ENCODE results near the gene AGBL1. TPM values are rescaled to one million over a fixed set of nuclear protein-coding genes. Genes with fewer than 3 reads are reported as not detected.

The AGBL1 gene
- total RNA-seq, 1 donor from 2014 or later: 0.76 TPM

DNA sequence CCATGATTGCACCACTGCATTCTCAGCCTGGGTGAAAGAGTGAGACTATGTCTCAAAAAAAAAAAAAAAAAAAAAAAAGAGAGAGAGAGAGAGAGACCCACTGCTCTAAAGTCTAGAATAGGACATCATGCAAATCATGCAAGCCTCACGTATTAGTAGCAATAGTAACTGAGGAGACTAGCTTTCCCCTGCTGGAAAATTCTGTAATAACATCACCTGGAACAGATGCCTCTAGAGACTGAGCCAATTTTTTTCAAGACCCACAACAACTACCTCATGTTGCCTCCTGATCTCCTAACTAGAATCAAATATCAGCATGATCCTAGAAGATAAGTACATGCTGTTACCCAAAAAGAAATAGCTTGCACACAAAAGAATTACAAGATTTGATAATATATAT, 461.9 kb downstream of the AGBL1 start:
- H3K27ac Mint-ChIP-seq (ENCODE audit: unreplicated experiment): no peak overlapping the region
- H3K4me3 Mint-ChIP-seq (ENCODE audit: unreplicated experiment): no peak overlapping the region
- DNase-seq: no peak
- TF ChIP-seq, protein P1, sequence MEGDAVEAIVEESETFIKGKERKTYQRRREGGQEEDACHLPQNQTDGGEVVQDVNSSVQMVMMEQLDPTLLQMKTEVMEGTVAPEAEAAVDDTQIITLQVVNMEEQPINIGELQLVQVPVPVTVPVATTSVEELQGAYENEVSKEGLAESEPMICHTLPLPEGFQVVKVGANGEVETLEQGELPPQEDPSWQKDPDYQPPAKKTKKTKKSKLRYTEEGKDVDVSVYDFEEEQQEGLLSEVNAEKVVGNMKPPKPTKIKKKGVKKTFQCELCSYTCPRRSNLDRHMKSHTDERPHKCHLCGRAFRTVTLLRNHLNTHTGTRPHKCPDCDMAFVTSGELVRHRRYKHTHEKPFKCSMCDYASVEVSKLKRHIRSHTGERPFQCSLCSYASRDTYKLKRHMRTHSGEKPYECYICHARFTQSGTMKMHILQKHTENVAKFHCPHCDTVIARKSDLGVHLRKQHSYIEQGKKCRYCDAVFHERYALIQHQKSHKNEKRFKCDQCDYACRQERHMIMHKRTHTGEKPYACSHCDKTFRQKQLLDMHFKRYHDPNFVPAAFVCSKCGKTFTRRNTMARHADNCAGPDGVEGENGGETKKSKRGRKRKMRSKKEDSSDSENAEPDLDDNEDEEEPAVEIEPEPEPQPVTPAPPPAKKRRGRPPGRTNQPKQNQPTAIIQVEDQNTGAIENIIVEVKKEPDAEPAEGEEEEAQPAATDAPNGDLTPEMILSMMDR (IDR thresholded peaks at IDR 0.05; ENCODE audit: partially characterized antibody, unreplicated experiment): no peak
- H3K9me3 Mint-ChIP-seq (ENCODE audit: unreplicated experiment): no peaks in the 10 kb centered on the region
- H3K36me3 Mint-ChIP-seq (ENCODE audit: unreplicated experiment): no peaks in the 10 kb centered on the region
- no peaks in the 10 kb centered on the region for H3K4me1 Mint-ChIP-seq (ENCODE audit: low read depth, unreplicated experiment)
- H3K27me3 Mint-ChIP-seq (ENCODE audit: unreplicated experiment): no peaks in the 10 kb centered on the region

- TF ChIP-seq, protein P1 (IDR thresholded peaks at IDR 0.05; ENCODE audit: partially characterized antibody, unreplicated experiment): no peak
- Mint-ChIP-seq H3K4me1 (ENCODE audit: low read depth, unreplicated experiment) (no peaks in the 10 kb centered on the region), H3K36me3 (ENCODE audit: unreplicated experiment) (no peaks in the 10 kb centered on the region), H3K27ac (ENCODE audit: unreplicated experiment) (no peak overlapping the region), H3K4me3 (ENCODE audit: unreplicated experiment) (no peak overlapping the region), H3K27me3 (ENCODE audit: unreplicated experiment) (no peaks in the 10 kb centered on the region), H3K9me3 (ENCODE audit: unreplicated experiment) (no peaks in the 10 kb centered on the region)
- DNase-seq: no peak
Observed at GRCh38 chr15:86550075-86550474, 470.4 kb downstream of the AGBL1 start.

DNA sequence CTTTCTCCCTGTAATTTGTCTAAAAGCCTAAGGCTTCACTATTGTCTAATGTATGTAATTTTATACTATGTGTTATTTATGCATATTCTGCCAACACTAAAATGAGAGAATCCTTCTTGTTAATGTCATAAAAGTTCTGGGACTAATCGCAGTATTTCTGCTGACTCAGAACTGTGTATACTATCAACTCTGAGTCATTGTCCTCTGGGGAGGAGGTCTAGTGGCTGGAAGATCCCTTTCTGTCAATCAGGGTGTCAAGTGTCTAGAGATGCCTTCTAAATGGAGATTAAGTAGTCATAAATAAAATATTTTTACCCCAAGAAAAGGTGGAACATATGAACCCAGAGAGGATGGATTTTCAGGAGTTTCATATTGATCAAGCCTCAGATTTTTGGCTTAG, 473.4 kb downstream of the AGBL1 start:
- no peak overlapping the region for H3K27ac Mint-ChIP-seq (ENCODE audit: unreplicated experiment)
- no peak for DNase-seq
- H3K27me3 Mint-ChIP-seq (ENCODE audit: unreplicated experiment): no peaks in the 10 kb centered on the region
- no peak overlapping the region for H3K4me3 Mint-ChIP-seq (ENCODE audit: unreplicated experiment)
- no peaks in the 10 kb centered on the region for H3K9me3 Mint-ChIP-seq (ENCODE audit: unreplicated experiment)
- TF ChIP-seq, protein P1 (IDR thresholded peaks at IDR 0.05; ENCODE audit: partially characterized antibody, unreplicated experiment): no peak
- H3K36me3 Mint-ChIP-seq (ENCODE audit: unreplicated experiment): no peaks in the 10 kb centered on the region
- H3K4me1 Mint-ChIP-seq (ENCODE audit: low read depth, unreplicated experiment): no peaks in the 10 kb centered on the region

GRCh38 chr15:86555098-86555497, 475.4 kb downstream of the AGBL1 start:
- DNase-seq: no peak
- H3K27ac Mint-ChIP-seq (ENCODE audit: unreplicated experiment): no peak overlapping the region
- H3K4me1 Mint-ChIP-seq (ENCODE audit: low read depth, unreplicated experiment): no peaks in the 10 kb centered on the region
- H3K27me3 Mint-ChIP-seq (ENCODE audit: unreplicated experiment): no peaks in the 10 kb centered on the region
- no peaks in the 10 kb centered on the region for H3K9me3 Mint-ChIP-seq (ENCODE audit: unreplicated experiment)
- TF ChIP-seq, protein P1 (IDR thresholded peaks at IDR 0.05; ENCODE audit: partially characterized antibody, unreplicated experiment): no peak
- H3K4me3 Mint-ChIP-seq (ENCODE audit: unreplicated experiment): no peak overlapping the region
- no peaks in the 10 kb centered on the region for H3K36me3 Mint-ChIP-seq (ENCODE audit: unreplicated experiment)

- Mint-ChIP-seq H3K27me3 (ENCODE audit: unreplicated experiment) (no peaks in the 10 kb centered on the region), H3K4me3 (ENCODE audit: unreplicated experiment) (no peak overlapping the region), H3K36me3 (ENCODE audit: unreplicated experiment) (no peaks in the 10 kb centered on the region), H3K27ac (ENCODE audit: unreplicated experiment) (no peak overlapping the region), H3K4me1 (ENCODE audit: low read depth, unreplicated experiment) (no peaks in the 10 kb centered on the region), H3K9me3 (ENCODE audit: unreplicated experiment) (no peaks in the 10 kb centered on the region)
- no peak for DNase-seq
- TF ChIP-seq, protein P1 (IDR thresholded peaks at IDR 0.05; ENCODE audit: partially characterized antibody, unreplicated experiment): no peak
Observed at GRCh38 chr15:86555939-86556338, 476.3 kb downstream of the AGBL1 start.
